Suprapubic skin (tissue), 4 donors: ENCODE results near the gene TCF15. TPM values are rescaled to one million over a fixed set of nuclear protein-coding genes. Genes with fewer than 3 reads are reported as not detected.

Experiments used
- DNase-seq, 2 donors: peaks; one replicate each; pipeline ENCODE4 v3.0.0-alpha.2; 2019; ENCODE audit warnings: low spot score in 2 of 2
- H3K27ac ChIP-seq: fragments of 200-600 bp; sonication (generic); one replicate; pipeline ENCODE4 v1.5.1; 2019
- H3K27me3 ChIP-seq: fragments of 200-600 bp; sonication (generic); one replicate; pipeline ENCODE4 v1.5.1; 2019
- H3K36me3 ChIP-seq: fragments of 200-600 bp; sonication (generic); one replicate; pipeline ENCODE4 v1.5.1; 2019
- H3K4me1 ChIP-seq: fragments of 200-600 bp; sonication (generic); one replicate; pipeline ENCODE4 v1.5.1; 2019
- H3K4me3 ChIP-seq: fragments of 200-600 bp; sonication (generic); one replicate; pipeline ENCODE4 v1.5.1; 2019; ENCODE audit warnings: mild to moderate bottlenecking
- H3K9me3 ChIP-seq: fragments of 200-600 bp; sonication (generic); one replicate; pipeline ENCODE4 v1.5.1; 2019
- EP300 ChIP-seq: sonication (generic); formaldehyde crosslinking; IDR thresholded peaks from one replicate; pipeline ENCODE4 v1.6.1; 2017; ENCODE audit warnings: antibody characterized with exemption
- POLR2A ChIP-seq, 2 donors: fragments of 450-650 bp; IDR thresholded peaks; one replicate each; pipeline ENCODE4 v1.6.1; 2017; ENCODE audit warnings: antibody characterized with exemption in 2 of 2, mild to moderate bottlenecking in 2 of 2, moderate library complexity in 2 of 2
- POLR2AphosphoS5 ChIP-seq, 3 donors: sonication (generic); formaldehyde crosslinking; IDR thresholded peaks; one replicate each; pipeline ENCODE4 v1.6.1; 2017; ENCODE audit warnings: antibody characterized with exemption in 3 of 3
- WGBS: methylation state at CpG from one replicate; pipeline ENCODE4 v1.1.5; 2018; 5-methylcytosine and 5-hydroxymethylcytosine counted together
- total RNA-seq, 4 donors: library from RNA; depleted of rRNA; stranded (reverse); fragments of >200 nt; gene quantifications; one replicate each; pipeline ENCODE4 v1.1.0, GENCODE V29; 2016
- TF ChIP-seq, protein P1 (sequence below), 2 donors: fragments of 200-600 bp in 1 of 2; fragments of 450-650 bp in 1 of 2; sonication (generic) in 1 of 2; IDR thresholded peaks; one replicate each; pipeline ENCODE4 v1.5.1; 2016 to 2019; ENCODE audit warnings: antibody characterized with exemption in 2 of 2, mild to moderate bottlenecking in 1 of 2, moderate library complexity in 1 of 2

The TCF15 gene
- total RNA-seq, 4 donors from 2014 or later, result 0.76 TPM; not detected in 3

DNA sequence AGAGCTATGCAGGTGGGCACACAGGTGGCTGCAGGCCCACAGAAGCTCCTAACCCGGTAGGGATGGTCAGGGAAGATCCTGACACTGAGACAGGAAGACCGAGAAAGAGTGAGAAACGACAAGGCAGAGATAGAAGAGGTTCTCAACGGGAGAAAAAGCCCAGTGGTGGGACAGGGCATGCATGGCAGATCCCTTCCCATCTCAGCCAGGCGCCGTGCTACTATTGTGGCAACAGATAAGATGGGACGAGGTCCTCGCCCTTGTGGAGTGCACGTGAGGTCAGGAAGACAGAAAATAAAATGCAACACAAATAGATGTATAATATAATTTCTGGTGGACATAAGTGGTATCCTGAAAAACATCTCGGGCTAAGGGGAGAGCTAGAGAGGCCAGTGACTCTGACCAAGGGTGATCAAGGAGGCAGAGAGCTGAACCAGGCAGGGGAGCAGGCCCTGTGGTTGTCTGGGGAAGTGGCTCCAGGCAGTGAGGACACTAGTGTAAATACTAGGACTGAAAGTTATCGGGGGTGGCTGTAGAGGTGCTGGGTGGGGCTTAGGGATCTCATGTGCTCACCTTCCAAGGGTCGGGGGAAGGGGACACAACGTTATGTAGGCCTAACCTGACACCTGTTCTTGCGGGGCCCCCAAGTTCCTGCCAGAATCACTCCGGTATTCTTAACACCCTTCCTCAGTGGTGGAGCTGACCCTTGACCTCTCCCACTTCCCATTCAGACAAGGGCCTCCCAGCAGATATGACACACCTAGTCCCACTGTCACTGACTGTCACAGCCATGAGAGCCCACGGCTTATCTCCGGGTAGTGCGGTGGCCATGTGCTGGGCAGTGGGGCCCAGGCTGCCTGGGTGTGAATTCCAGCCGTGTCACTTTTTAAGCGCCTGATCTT, 41.9 kb upstream of the TCF15 start:
- TF ChIP-seq, protein P1, sequence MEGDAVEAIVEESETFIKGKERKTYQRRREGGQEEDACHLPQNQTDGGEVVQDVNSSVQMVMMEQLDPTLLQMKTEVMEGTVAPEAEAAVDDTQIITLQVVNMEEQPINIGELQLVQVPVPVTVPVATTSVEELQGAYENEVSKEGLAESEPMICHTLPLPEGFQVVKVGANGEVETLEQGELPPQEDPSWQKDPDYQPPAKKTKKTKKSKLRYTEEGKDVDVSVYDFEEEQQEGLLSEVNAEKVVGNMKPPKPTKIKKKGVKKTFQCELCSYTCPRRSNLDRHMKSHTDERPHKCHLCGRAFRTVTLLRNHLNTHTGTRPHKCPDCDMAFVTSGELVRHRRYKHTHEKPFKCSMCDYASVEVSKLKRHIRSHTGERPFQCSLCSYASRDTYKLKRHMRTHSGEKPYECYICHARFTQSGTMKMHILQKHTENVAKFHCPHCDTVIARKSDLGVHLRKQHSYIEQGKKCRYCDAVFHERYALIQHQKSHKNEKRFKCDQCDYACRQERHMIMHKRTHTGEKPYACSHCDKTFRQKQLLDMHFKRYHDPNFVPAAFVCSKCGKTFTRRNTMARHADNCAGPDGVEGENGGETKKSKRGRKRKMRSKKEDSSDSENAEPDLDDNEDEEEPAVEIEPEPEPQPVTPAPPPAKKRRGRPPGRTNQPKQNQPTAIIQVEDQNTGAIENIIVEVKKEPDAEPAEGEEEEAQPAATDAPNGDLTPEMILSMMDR (IDR thresholded peaks at IDR 0.05), result no peak
- TF ChIP-seq POLR2A (IDR thresholded peaks at IDR 0.05) (no peak), EP300 (no peak), POLR2AphosphoS5 (IDR thresholded peaks at IDR 0.05) (no peak)
- WGBS, result 68% methylated on average over 20 of the region's 20 CpGs
- Histone ChIP-seq H3K36me3 (peaks cover 30% of the 10 kb centered on the region), H3K9me3 (no peaks in the 10 kb centered on the region), H3K27me3 (no peaks in the 10 kb centered on the region), H3K27ac (peak overlapping the region; percentile 75), H3K4me1 (peaks cover 23% of the 10 kb centered on the region), H3K4me3 (peak overlapping the region; percentile 71)
- no peak for DNase-seq

DNA sequence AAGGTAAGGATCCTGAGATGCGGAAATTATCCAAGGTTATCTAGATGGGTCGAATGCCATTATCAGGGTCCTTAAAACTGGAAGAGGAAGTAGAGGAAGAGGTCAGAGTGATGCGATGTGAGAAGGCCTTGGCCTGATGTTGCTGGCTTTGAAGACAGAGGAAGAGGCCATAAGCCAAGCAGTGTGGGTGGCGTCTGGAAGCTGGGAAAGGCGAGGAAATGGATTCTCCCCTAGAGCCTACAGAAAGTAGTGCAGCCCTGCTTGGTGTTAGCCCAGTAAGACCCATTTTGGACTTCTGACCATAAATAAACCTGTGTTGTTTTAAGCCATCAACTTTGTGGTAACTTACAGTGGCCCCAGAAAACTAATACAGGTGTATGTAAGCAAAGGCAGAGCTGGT, 40.8 kb upstream of the TCF15 start:
- Histone ChIP-seq H3K27ac (no peak overlapping the region), H3K36me3 (peaks cover 30% of the 10 kb centered on the region), H3K9me3 (no peaks in the 10 kb centered on the region), H3K27me3 (no peaks in the 10 kb centered on the region), H3K4me3 (no peak overlapping the region), H3K4me1 (peaks cover 23% of the 10 kb centered on the region)
- DNase-seq, result no peak
- 73% methylated on average over 5 of the region's 5 CpGs for WGBS
- TF ChIP-seq EP300, result no peak

DNA sequence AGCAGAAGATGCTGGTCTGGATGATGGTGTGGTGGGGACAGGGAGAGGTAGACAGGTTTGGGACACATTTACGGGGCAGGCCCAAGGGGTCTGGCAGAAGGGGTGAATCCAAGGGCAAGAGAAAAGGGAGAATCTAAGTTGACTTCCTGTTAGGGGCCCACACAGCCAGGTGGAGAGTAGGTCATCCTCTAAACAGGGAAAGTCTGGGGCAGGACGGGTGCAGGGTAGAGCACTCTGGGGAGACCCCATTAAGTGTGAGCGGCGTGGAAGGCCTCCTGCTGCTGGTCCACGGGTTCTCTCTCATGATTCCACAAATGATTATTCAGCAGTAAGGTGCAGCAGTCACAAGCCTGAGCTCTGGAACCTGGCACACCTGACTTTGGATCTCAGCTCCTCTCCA, 40.2 kb upstream of the TCF15 start:
- Histone ChIP-seq H3K4me3 (no peak overlapping the region), H3K9me3 (no peaks in the 10 kb centered on the region), H3K27ac (no peak overlapping the region), H3K4me1 (peaks cover 23% of the 10 kb centered on the region), H3K36me3 (peaks cover 30% of the 10 kb centered on the region), H3K27me3 (no peaks in the 10 kb centered on the region)
- DNase-seq, result no peak
- 83% methylated on average over 4 of the region's 5 CpGs for WGBS
- no peak for TF ChIP-seq EP300
- TF ChIP-seq, protein P1 (IDR thresholded peaks at IDR 0.05), result no peak
- no peak for TF ChIP-seq POLR2AphosphoS5 (IDR thresholded peaks at IDR 0.05)
- no peak for TF ChIP-seq POLR2A (IDR thresholded peaks at IDR 0.05)

DNA sequence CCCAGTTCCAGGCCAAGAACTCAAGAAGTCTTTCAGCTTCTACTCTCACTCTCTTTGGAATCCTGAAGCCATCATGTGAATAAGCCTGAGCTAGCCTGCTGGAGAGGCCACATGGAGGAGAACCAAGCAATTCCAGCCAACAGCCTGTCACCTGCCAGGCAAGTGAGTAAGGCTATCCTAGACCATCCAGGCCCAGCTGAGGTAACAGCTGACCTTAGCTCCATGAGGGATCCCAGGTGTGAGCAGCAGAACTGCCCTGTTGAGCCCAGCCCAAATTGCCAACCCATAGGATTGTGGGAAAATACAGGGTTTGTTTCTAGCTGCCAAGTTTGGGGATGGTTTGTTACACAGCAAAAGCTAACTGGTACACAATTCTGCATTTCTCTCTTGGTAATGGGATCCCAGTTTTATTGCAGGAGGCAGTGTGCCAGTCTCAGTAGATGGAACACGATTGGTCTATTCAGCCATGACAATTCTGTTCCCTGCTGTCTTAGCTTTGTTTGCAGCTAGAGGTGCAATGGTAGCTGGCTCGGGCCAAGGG, 37.4 kb upstream of the TCF15 start:
- peaks cover 6% of the 10 kb centered on the region for H3K27me3 ChIP-seq
- H3K27ac ChIP-seq, result no peak overlapping the region
- H3K9me3 ChIP-seq, result no peaks in the 10 kb centered on the region
- 83% methylated on average over 2 of the region's 2 CpGs for WGBS
- H3K4me3 ChIP-seq, result no peak overlapping the region
- peaks cover 30% of the 10 kb centered on the region for H3K36me3 ChIP-seq
- TF ChIP-seq EP300, result no peak
- TF ChIP-seq, protein P1 (IDR thresholded peaks at IDR 0.05), result no peak
- TF ChIP-seq POLR2AphosphoS5 (IDR thresholded peaks at IDR 0.05), result no peak
- no peak for TF ChIP-seq POLR2A (IDR thresholded peaks at IDR 0.05)
- peaks cover 11% of the 10 kb centered on the region for H3K4me1 ChIP-seq
- DNase-seq, result no peak

DNA sequence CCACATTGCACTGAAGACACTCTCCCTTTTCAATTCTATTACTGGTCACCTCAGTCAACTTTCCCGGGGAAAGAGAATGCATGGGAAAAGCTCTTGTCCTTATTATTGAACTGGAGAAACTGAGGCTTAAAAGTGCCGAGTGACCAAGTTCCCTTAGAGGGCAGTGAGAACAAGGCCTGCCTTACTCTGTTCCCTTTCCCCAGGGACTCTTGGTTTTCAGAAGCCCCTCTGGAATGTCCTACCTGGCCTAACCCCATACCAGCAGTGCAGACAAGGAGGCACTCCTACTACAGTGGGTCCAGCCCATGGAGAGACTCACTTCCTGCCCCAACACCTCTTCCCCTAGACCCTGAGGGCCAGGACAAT, 36.7 kb upstream of the TCF15 start:
- Histone ChIP-seq H3K36me3 (peaks cover 30% of the 10 kb centered on the region), H3K9me3 (no peaks in the 10 kb centered on the region), H3K27me3 (peaks cover 9% of the 10 kb centered on the region), H3K4me1 (peaks cover 8% of the 10 kb centered on the region), H3K4me3 (no peak overlapping the region), H3K27ac (no peak overlapping the region)
- WGBS, result 91% methylated on average over 2 of the region's 2 CpGs
- no peak for DNase-seq
- TF ChIP-seq, protein P1 (IDR thresholded peaks at IDR 0.05), result no peak
- TF ChIP-seq POLR2AphosphoS5 (IDR thresholded peaks at IDR 0.05), result no peak
- TF ChIP-seq EP300, result no peak
- TF ChIP-seq POLR2A (IDR thresholded peaks at IDR 0.05), result no peak
